UCSD-AML1 (cell line): ENCODE measurements around the gene GPN1.
A peak's percentile ranks its signal among the peaks of the same experiment; 100 is the strongest.
"Not testable (repeated sequence)": the region's sequence is repeated elsewhere in the genome, so short reads cannot be mapped to it uniquely, and the experiment has no call there.

Source experiments
- DNase-seq: peaks from one replicate; lab custom pipeline; 2025; ENCODE audit not compliant: unreplicated experiment; lab: John Stamatoyannopoulos, UW

Gene GPN1

GRCh38 chr2:27626921-27627320, 1.9 kb upstream of the GPN1 start:
- DNase-seq: peak; percentile 14

- no peak for DNase-seq
Observed at GRCh38 chr2:27627963-27628766, 685 bp upstream of the GPN1 start.

- DNase-seq: not testable (repeated sequence)
Observed at GRCh38 chr2:27630257-27630656, 1.4 kb downstream of the GPN1 start.

GRCh38 chr2:27634291-27634690, 5.4 kb downstream of the GPN1 start:
- DNase-seq: no peak

- DNase-seq: no peak
Observed at GRCh38 chr2:27636766-27637165, 7.9 kb downstream of the GPN1 start.

- no peak for DNase-seq
Observed at GRCh38 chr2:27638037-27638637, 9.3 kb downstream of the GPN1 start.

- DNase-seq: no peak
Observed at GRCh38 chr2:27638709-27639108, 9.9 kb downstream of the GPN1 start.

- DNase-seq: no peak
Observed at GRCh38 chr2:27640722-27641245, 11.9 kb downstream of the GPN1 start.

GRCh38 chr2:27645197-27645596, 16.3 kb downstream of the GPN1 start:
- no peak for DNase-seq

- no peak for DNase-seq
Observed at GRCh38 chr2:27647289-27647688, 18.4 kb downstream of the GPN1 start.

GRCh38 chr2:27647737-27648136, 18.9 kb downstream of the GPN1 start:
- DNase-seq: no peak

GRCh38 chr2:27651056-27651455, 22.2 kb downstream of the GPN1 start:
- no peak for DNase-seq

GRCh38 chr2:27652341-27652740, 23.5 kb downstream of the GPN1 start:
- no peak for DNase-seq

GRCh38 chr2:27652790-27653189, 23.9 kb downstream of the GPN1 start:
- DNase-seq: no peak

- no peak for DNase-seq
Observed at GRCh38 chr2:27653397-27653796, 24.5 kb downstream of the GPN1 start.

GRCh38 chr2:27655155-27655951, 26.5 kb downstream of the GPN1 start:
- no peak for DNase-seq

- DNase-seq: no peak
Observed at GRCh38 chr2:27661371-27661770, 32.5 kb downstream of the GPN1 start.

- peak; percentile 86 for DNase-seq
Observed at GRCh38 chr2:27663285-27664153, 34.7 kb downstream of the GPN1 start, which contains the start of the genes SLC4A1AP and SUPT7L. Gene SLC4A1AP (plus strand): TSS chr2:27663889. CDS start chr2:27663915, 26 bp downstream. Gene SUPT7L (minus strand): TSS chr2:27663614. CDS start chr2:27662192, 1,422 bp downstream.

GRCh38 chr2:27664154-27664574, 35.3 kb downstream of the GPN1 start:
- no peak for DNase-seq

GRCh38 chr2:27664622-27665363, 35.9 kb downstream of the GPN1 start:
- no peak for DNase-seq
